GM12872 (cell line): ENCODE data around the gene SCCPDH.

ENCODE experiments used
- CTCF ChIP-seq: IDR thresholded peaks from 3 replicates; pipeline ENCODE4 v1.5.1; 2011; ENCODE audit warnings: low read depth, mild to moderate bottlenecking, low read length, moderate library complexity; ENCODE audit not compliant: insufficient read depth

SCCPDH gene

DNA sequence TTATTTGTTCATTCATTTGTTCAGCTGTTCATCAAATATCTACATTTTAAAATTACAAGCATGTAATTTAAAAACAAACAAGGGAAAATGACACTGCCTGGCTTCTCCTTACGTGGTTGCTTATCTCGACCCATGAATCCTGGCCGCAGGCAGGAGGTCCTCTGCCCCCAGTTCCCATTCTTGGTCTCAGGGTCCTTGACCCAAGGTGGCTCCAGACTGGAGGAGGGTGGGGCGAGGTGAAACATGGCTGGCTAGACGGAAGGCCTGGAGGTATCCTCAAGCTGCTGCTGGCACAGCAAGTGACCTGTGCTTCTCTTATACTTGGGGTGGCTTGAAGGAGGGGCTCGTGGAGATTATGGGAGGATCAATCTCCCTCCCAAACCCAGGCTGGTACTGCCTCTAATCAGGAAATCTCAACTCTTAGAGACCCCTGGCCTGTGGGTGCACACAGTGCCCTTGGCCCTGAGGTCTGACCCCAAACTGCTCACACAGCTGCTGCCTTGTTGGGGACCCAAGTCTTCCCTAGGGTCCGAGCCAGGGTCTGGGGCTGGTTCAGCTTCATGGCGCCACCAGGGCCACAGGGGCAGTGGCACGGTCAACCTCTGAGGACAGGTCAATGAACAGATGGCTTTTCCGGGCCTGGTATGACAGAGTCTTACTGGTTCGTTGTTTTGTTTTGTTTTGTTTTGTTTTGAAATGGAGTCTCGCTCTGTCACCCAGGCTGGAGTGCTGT, 63.7 kb downstream of the SCCPDH start:
- TF ChIP-seq CTCF, result no peak

- TF ChIP-seq CTCF, result no peak
These were observed 64.7 kb downstream of the SCCPDH start for GRCh38 chr1:246788895-246789338.

DNA sequence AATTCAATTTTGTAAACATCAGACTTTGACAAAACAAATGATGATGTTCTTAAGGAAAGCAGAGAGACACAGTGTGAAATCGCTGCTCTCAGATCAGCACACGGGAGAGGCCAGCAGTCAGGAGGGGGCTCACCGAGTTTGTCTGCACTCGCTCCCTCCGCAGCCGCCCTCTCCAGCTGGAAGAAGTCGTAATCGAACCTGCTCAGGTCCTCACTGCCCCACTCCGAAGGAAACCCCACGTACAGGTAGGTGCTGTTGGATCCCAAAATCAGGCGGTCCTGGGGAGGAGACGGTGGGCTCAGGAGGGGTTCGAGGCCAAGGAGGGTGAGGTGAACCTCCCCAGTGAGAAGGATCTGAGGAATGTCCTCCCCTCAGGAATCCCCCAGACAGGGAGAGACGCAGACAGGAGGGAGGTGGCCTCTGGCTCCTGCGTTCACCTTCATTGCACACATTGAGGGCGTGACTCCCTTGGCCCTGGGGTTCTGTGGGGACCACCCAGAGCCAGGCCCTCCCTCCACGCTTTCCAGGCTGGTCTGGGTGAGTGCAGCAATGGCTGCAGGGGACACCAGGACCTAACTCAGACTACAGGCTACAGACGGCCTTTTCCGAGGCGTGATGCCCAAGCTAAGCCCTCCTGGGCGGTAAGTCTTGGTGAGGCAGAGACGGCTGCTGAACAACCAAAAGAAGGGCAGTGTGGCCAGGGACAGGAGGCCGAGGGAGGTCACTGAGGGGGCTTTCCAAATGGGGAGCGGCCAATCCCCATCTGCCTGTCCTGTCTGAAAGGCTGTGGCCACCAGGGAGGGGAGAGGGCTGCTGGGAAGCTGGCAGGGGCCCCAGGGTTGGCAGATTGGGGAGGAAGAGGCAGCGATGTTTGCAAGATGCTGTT, 65.5 kb downstream of the SCCPDH start:
- TF ChIP-seq CTCF, result no peak

GRCh38 chr1:246790364-246790763, 66.2 kb downstream of the SCCPDH start:
- no peak for TF ChIP-seq CTCF

DNA sequence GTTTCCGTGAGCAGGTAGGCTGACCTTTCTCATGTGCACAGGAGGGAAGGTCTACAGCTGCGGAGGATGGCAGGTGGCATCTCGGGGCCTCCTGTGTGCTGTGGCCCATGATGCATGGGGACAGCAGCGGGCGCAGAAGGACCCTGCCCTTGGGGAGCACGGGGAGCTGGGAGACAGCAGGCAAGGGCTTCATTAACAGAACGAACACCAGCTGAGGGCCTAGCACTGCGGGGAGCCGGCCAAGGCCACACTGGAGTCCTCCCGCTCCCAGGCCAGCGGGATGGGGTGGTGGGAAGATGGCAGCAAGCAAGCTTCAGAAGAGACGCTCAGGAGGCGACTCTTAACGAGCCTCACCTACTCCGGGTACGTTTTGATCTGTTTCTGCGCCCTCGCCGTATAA, 66.6 kb downstream of the SCCPDH start:
- TF ChIP-seq CTCF, result no peak

DNA sequence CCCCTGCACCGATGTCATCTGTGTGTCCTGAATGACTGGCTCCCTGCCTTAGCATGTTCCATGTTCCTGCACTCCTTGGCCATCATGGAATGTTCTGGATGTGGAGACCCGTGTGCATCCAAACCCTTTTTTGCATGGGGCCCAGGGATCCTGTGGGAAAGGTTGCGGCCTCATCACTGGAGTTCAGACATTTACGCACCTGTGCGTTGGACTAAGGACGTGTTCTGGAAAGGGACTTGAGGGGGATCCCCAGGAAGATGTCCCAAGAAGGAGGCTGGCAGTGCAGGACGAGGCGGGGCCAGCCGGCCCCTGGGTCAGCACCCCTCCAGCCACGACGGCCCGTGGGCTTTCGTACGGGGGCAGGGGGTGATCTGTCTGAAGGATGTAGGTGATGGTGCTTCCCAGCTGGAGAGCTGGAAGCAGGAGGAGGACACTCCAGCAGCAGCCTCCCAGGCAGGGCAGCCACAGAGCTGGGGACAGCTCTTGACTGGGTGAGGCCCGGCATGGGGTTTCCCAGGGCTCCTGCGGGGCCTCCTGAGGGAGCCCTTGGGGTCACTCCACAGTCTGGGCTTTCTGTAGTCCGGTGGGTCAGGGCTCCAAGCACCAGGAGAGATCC, 67.2 kb downstream of the SCCPDH start:
- TF ChIP-seq CTCF, result no peak

- no peak for TF ChIP-seq CTCF
These were observed 68.4 kb downstream of the SCCPDH start for GRCh38 chr1:246792603-246793002.
